Measurements from ENCODE around the gene CD14.

DNA sequence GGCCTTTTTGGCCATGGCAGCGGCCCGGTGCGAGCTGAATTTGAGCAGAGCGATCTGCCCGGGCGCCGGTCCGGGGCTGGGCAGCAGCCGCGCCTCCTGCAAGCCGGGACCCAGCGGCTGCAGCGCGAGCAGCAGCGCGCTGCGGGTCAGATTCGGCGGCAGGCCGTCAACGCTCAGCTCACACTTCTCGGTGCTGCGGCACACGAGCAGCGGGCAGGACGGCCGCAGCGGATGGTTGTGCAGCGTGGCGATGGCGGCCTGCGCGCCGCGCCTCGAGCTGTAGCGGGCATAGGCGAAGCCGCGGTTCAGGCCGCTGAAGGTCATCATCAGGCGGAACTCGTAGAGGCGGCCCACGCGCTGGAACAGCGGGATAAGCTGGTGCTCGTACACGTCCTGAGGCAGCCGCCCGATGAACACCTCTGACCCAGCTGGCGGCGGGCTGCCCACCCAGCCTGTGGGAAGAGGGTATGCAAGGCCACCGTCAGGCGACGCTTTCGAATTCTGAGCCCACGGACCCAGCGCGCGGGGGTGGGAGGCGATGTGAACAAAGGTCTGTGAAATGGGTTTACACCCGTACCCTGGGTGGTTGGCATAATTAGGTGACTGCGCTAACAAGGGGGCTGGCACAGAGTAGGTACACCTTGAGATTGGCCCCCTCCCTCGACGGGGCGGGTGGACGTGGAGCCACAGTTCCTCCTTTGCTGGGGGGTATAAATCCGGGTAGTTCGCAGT, 39.6 kb upstream of the CD14 start:
- TF ChIP-seq, protein P1, sequence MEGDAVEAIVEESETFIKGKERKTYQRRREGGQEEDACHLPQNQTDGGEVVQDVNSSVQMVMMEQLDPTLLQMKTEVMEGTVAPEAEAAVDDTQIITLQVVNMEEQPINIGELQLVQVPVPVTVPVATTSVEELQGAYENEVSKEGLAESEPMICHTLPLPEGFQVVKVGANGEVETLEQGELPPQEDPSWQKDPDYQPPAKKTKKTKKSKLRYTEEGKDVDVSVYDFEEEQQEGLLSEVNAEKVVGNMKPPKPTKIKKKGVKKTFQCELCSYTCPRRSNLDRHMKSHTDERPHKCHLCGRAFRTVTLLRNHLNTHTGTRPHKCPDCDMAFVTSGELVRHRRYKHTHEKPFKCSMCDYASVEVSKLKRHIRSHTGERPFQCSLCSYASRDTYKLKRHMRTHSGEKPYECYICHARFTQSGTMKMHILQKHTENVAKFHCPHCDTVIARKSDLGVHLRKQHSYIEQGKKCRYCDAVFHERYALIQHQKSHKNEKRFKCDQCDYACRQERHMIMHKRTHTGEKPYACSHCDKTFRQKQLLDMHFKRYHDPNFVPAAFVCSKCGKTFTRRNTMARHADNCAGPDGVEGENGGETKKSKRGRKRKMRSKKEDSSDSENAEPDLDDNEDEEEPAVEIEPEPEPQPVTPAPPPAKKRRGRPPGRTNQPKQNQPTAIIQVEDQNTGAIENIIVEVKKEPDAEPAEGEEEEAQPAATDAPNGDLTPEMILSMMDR (IDR thresholded peaks at IDR 0.05; ENCODE audit: insufficient read depth, low read depth, low read length): no peak
- TF ChIP-seq EZH2 (IDR thresholded peaks at IDR 0.05; ENCODE audit: insufficient read depth, low read length): no peak
